NB4 (cell line): ENCODE data around the gene FAM20B.
"Not testable (repeated sequence)": the region's sequence is repeated elsewhere in the genome, so short reads cannot be mapped to it uniquely, and the experiment has no call there.

Experiments
- DNase-seq: peaks from one replicate; pipeline ENCODE4 v3.0.0; 2010; ENCODE audit warnings: low read depth
- H3K4me3 ChIP-seq: one replicate; pipeline ENCODE4 v1.5.1; 2011; ENCODE audit warnings: mild to moderate bottlenecking, low read depth, low read length, moderate library complexity
- CTCF ChIP-seq: IDR thresholded peaks from one replicate; pipeline ENCODE4 v1.5.1; 2012; ENCODE audit warnings: low read depth, low read length
- MAX ChIP-seq: IDR thresholded peaks from 2 replicates; pipeline ENCODE4 v1.6.1; 2011; ENCODE audit warnings: low read depth, low read length
- MYC ChIP-seq: IDR thresholded peaks from 2 replicates; pipeline ENCODE4 v1.6.1; 2011; ENCODE audit warnings: low read depth, low read length
- POLR2A ChIP-seq: IDR thresholded peaks from 2 replicates; pipeline ENCODE4 v1.6.1; 2011; ENCODE audit warnings: mild to moderate bottlenecking; ENCODE audit not compliant: insufficient read length; ENCODE audit errors: extremely low read depth

FAM20B gene

DNA sequence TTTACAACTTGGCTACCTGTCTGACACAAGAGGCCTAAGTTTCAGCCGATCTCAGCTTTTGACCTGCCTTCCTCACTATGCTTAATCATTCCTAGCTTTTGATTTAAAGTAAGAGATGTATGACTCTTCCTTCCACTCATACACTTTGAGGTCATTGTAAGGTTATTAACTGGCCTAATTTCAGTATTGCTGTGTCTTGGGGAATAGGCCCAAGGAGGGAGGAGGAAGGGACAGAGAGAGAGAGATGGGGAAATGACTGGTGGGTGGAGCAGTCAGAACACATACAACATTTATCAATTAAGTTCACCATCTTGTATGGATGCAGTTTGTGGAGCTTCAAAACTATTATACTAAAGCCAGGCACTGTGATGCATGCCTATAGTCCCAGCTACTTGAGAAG is 28.3 kb upstream of the FAM20B start:
- DNase-seq = no peak
- no peak overlapping the region for H3K4me3 ChIP-seq
- TF ChIP-seq POLR2A = no peak
- TF ChIP-seq MAX = no peak
- TF ChIP-seq MYC = no peak
- no peak for TF ChIP-seq CTCF

- DNase-seq = no peak
- TF ChIP-seq POLR2A = no peak
- TF ChIP-seq MAX = no peak
- no peak for TF ChIP-seq CTCF
- TF ChIP-seq MYC = no peak
- H3K4me3 ChIP-seq = no peak overlapping the region
These were observed 27.4 kb upstream of the FAM20B start for GRCh38 chr1:178998295-178998694.

GRCh38 chr1:178999061-178999460 is 26.6 kb upstream of the FAM20B start:
- DNase-seq = no peak
- TF ChIP-seq MAX (no peak), CTCF (no peak), MYC (no peak), POLR2A (no peak)
- no peak overlapping the region for H3K4me3 ChIP-seq

- H3K4me3 ChIP-seq = no peak overlapping the region
- TF ChIP-seq POLR2A (no peak), CTCF (no peak), MAX (no peak), MYC (no peak)
- DNase-seq = peak; percentile 21
These were observed 24.2 kb upstream of the FAM20B start for GRCh38 chr1:179001451-179001850.

DNA sequence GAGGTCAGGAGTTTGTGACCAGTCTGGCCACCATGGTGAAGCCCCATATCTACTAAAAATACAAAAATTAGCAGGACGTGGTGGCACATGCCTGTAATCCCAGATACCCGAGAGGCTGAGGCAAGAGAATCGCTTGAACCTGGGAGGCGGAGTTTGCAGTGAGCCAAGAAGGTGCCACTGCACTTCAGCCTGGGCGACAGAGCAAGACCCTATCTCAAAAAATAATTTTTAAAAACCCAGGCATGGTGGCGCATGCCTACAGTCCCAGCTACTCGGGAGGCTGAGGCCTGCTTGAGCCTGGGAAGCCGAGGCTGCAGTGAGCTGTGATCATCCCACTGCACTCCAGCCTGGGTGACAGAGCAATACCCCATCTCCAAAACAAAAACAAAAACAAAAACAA is 23.6 kb upstream of the FAM20B start:
- DNase-seq, H3K4me3 ChIP-seq: not testable (repeated sequence)

DNA sequence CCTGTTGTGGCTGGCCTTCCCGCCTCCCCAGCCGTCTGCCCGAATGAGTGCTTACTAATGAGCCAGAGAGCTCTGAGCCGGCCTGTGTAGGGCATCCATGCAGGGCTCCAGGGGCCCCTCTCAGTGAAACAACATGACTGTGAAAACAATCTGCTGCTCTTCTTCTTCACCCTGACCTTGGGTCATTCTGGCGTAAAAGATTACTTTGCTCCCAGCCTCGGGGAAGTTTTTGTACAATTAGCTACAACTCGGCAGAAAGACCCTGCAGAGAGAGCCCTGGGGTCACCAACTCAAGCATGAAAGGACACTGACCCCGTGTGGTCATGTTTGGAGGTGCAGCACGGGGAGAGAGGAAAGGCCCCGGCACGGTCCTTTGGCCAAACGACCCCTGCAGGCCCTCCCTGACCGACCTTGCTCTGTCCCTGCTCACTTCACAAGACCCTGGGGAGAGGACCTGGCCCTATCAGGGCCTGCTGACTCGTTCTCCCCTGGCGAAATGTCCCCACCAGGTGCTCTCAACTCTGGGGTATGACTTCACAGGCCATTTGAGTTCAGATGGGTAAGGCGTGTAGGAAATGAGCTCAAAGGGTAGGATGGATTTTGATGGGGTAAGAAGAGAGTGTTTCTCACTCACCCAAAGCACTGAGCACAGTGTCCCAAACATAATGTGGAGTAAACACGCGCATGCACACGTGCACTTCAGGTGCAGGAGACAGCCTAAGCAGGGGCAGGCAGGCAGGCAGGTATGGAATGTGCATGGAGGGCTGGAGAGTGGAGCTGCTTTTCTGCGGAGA is 22.9 kb upstream of the FAM20B start:
- DNase-seq = peak; percentile 82
- no peak overlapping the region for H3K4me3 ChIP-seq
- TF ChIP-seq MYC (peak; percentile 59), POLR2A (no peak), CTCF (peak; percentile 91), MAX (peak; percentile 66)
